Activated T-helper 1 cell treated with anti-CD3 and anti-CD28 coated beads, Interleukin-12 subunit alpha, Interleukin-12 subunit beta, Interleukin-2, Interleukin-4 antibody, amounts not matched to agents 30 ng/mL and 10 ng/mL and 1 ng/mL, durations not matched to agents 14 hours and 24 hours and 36 hours (primary cell): ENCODE results near the gene CES2. TPM values are rescaled to one million over a fixed set of nuclear protein-coding genes. Genes with fewer than 3 reads are reported as not detected.
"Not testable (repeated sequence)": the region's sequence is repeated elsewhere in the genome, so short reads cannot be mapped to it uniquely, and the experiment has no call there.

ENCODE experiments used
- DNase-seq: peaks from one replicate; pipeline ENCODE4 v3.0.0; 2021; ENCODE audit warnings: low spot score
- H3K27ac Mint-ChIP-seq: one replicate; pipeline ENCODE4 v1.8.0; 2021; ENCODE audit warnings: mild to moderate bottlenecking, mixed read lengths
- H3K27me3 Mint-ChIP-seq: one replicate; pipeline ENCODE4 v1.8.0; 2022; ENCODE audit warnings: mild to moderate bottlenecking, moderate library complexity, mixed read lengths; ENCODE audit not compliant: insufficient read depth
- H3K36me3 Mint-ChIP-seq: one replicate; pipeline ENCODE4 v1.8.0; 2021; ENCODE audit warnings: low read depth, mixed read lengths
- H3K4me1 Mint-ChIP-seq: one replicate; pipeline ENCODE4 v1.8.0; 2021; ENCODE audit warnings: low read depth, mixed read lengths
- H3K4me3 Mint-ChIP-seq: one replicate; pipeline ENCODE4 v1.8.0; 2021; ENCODE audit warnings: mild to moderate bottlenecking, moderate library complexity, mixed read lengths
- H3K9me3 Mint-ChIP-seq: one replicate; pipeline ENCODE4 v1.8.0; 2021; ENCODE audit warnings: mixed read lengths
- intact Hi-C: fragments of 100-400 bp; cut with micrococcal nuclease; formaldehyde crosslinking; loops from one replicate; pipeline ENCODE4 v1.15.1; 2024
- total RNA-seq: library from RNA; stranded (reverse); gene quantifications from 2 replicates; pipeline ENCODE4 v1.2.3, GENCODE V29; 2022

Gene CES2
- total RNA-seq, 1 donor from 2014 or later, result 34.3 TPM

DNA sequence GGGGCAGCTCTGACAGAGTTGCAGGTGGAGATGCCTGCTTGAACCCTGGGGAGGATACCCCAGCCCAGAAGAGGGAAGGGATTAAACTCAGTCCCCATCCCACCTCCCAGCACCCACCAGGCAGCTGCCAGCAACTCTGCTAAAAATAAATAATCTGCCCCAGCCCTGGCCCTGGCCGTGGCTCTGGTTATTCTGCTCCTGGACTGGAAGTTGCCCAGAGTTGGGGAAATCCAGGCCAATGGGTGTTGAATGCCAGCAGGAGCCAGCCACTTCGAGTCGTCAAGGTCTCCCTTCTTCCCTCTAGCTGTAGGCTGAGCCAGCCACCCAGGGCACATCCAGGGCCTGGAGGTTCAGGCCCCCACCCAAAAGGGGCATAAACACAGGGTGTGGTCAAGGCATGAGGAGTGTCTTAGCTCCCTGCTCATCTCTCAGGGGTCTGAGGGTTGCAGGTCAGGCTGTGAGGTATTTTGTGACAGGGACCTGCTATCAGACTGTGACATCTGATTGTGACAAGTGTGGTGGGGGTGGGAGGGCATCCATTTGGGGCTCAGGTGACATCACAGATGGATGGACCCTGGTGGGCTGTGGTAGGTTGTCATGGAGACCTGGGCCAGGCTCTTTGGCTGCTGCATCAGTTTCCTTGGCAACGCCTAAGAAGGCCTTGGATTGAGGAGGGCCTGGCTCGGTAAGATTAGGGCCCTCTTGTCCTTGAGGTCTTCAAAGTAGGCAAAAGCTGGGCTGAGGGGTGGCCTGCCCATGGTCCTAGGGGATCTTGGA is 9.0 kb upstream of the CES2 start:
- H3K27ac Mint-ChIP-seq, result no peak overlapping the region
- peaks cover 2% of the 10 kb centered on the region for H3K36me3 Mint-ChIP-seq
- intact Hi-C loops, result no loop called here
- peaks cover 39% of the 10 kb centered on the region for H3K4me1 Mint-ChIP-seq
- peak overlapping the region; percentile 30 for H3K4me3 Mint-ChIP-seq
- H3K9me3 Mint-ChIP-seq, result no peaks in the 10 kb centered on the region
- peaks cover 15% of the 10 kb centered on the region for H3K27me3 Mint-ChIP-seq
- DNase-seq, result no peak

DNA sequence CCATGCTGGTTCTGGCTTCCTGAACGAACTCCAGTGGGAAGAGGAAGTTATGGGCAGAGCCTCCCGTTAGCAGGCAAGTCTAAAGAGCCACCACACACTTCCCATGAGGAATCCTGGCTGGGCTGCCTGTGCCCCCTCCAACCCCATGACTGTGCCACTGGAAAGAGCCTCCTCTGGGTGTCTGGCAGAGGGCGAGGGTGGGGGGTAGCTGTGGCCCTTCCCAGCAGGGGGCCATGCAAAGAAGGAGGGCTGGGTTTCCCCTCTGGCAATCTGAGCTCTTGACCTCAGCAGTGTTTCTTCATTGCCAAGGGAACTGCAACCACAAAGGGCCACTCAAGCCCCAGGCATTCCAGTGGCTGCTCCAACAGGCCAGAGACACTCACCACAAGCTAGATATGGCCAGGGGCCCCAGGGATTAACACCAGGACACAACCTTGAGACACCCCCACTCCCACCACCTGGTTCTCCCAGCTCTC is 8.3 kb upstream of the CES2 start:
- Mint-ChIP-seq H3K4me1 (peaks cover 44% of the 10 kb centered on the region), H3K36me3 (peaks cover 5% of the 10 kb centered on the region), H3K27me3 (peaks cover 14% of the 10 kb centered on the region), H3K4me3 (no peak overlapping the region), H3K9me3 (no peaks in the 10 kb centered on the region), H3K27ac (no peak overlapping the region)
- no peak for DNase-seq
- intact Hi-C loops, result no loop called here

DNA sequence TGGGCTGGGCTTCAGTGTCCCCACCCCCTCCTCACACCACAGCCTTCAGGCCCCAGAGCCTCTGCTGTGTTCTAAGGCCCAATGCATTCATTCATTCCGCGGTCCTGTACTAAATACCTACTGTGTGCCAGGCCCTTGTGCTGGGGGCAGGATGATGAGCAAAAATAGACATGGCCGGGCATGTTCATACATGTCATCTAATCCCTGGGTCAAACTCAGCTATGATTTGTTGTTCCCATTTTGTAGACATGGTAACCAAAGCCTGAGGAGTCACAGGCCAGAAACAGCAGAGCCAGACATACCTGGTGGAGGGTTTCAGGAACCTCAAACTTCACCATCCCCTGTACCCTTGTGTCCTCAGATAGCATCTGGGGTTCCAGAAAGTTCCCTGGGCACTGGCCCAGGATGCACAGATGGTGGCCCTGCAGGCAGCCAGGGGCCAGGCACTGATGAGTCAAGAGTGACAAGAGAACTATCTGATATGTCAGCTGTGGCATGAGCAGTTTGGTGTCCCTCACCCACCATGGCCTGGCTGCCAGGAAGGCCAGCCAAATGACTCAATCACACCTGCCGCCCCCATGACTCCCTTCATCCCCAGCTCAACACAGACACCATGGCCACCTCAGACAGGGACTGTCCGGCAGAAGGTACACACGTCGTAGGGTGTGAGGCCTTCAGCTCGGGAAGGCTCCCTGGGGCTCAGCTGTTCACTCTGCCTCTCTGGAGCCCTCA is 7.2 kb upstream of the CES2 start:
- DNase-seq, result no peak
- H3K9me3 Mint-ChIP-seq, result no peaks in the 10 kb centered on the region
- no peak overlapping the region for H3K4me3 Mint-ChIP-seq
- H3K27ac Mint-ChIP-seq, result peak overlapping the region; percentile 61
- intact Hi-C loops, result loop anchor here (1.0 to 2.0 kb wide), 2 partner anchors 33 to 97 kb away; partner anchors contain the start of gene NAE1
- H3K27me3 Mint-ChIP-seq, result peaks cover 14% of the 10 kb centered on the region
- H3K36me3 Mint-ChIP-seq, result peaks cover 13% of the 10 kb centered on the region
- H3K4me1 Mint-ChIP-seq, result peaks cover 54% of the 10 kb centered on the region

DNA sequence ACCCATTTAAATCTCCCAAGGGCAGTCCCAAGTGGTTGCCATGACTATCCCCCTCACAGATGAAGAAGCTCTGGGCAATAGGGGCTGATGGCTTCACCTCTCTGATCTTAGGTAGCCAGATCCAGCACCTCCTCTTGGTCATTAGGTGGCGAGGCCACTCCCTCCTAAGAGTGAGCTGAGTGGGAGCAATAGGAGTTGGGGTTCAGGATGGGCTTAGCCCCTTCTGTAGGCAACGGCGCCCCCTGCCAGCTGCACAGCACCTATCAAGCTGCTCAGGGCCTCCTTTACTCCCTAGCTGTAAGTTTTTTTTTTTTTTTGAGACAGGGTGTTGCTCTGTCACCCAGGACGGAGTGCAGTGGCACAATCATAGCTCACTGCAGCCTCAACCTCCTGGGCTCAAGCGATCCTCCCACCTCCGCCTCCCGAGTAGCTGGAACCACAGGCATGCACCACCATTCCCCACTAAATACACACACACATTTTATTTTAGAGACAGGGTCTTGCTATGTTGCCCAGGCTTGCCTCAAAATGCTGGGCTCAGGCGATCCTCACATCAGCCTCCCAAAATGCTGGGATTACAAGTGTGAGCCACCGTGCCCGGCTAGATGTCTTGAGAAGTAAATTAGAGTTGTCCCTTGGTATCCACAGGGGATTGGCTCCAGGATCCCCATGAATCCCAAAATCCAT is 6.5 kb upstream of the CES2 start:
- Mint-ChIP-seq H3K27me3 (peaks cover 11% of the 10 kb centered on the region), H3K36me3 (peaks cover 19% of the 10 kb centered on the region), H3K4me3 (no peak overlapping the region), H3K27ac (peak overlapping the region; percentile 61), H3K9me3 (no peaks in the 10 kb centered on the region), H3K4me1 (peaks cover 52% of the 10 kb centered on the region)
- intact Hi-C loops, result loop anchor here (1.0 to 2.0 kb wide), 2 partner anchors 34 to 98 kb away; partner anchors contain the start of gene NAE1
- no peak for DNase-seq

DNA sequence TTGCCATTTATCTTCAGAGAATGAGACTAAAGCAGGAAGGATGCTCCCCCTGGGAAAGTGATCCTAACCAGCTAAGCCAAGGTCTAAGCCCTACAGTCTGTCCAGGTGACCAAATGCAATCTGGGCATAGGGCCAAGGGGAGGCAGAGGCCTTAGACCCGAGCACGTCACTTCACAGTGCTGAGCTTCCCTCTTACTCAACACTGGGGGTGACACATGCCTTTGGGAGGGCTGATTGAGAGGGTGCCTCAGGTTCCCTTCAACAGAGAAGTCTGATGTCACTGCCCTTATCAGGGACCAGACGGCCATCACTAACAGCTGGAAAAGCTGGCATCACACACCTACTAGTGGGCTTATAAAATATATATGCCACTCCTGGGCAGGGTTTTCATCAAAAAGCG is 5.1 kb upstream of the CES2 start:
- no peak for DNase-seq
- H3K27ac Mint-ChIP-seq, result no peak overlapping the region
- H3K4me3 Mint-ChIP-seq, result no peak overlapping the region
- no peaks in the 10 kb centered on the region for H3K9me3 Mint-ChIP-seq
- intact Hi-C loops, result no loop called here
- peaks cover 24% of the 10 kb centered on the region for H3K36me3 Mint-ChIP-seq
- peaks cover 5% of the 10 kb centered on the region for H3K27me3 Mint-ChIP-seq
- peaks cover 54% of the 10 kb centered on the region for H3K4me1 Mint-ChIP-seq

DNA sequence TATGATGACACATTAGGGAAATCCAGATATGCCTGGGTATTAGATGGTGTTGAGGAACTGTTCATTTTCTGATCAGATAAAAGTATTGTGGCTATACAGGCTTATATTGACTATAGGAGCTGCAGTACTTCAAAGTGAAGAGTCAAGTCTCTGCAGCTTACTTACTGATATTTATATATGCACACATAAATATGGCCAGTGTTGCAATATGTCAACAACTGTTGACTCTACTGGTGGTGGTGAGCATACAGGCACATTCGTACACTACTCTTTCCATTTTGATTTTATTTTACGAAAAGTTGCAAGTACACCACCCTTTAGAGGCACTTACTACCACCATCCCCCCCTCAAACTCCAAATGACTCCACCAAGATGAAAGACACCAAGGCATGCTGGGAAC is 3.7 kb upstream of the CES2 start:
- H3K36me3 Mint-ChIP-seq, result peaks cover 25% of the 10 kb centered on the region
- H3K9me3 Mint-ChIP-seq, result no peaks in the 10 kb centered on the region
- no peak for DNase-seq
- no peak overlapping the region for H3K27ac Mint-ChIP-seq
- H3K4me3 Mint-ChIP-seq, result peak overlapping the region; percentile 71
- intact Hi-C loops, result no loop called here
- H3K4me1 Mint-ChIP-seq, result peaks cover 57% of the 10 kb centered on the region
- H3K27me3 Mint-ChIP-seq, result peaks cover under 1% of the 10 kb centered on the region

DNA sequence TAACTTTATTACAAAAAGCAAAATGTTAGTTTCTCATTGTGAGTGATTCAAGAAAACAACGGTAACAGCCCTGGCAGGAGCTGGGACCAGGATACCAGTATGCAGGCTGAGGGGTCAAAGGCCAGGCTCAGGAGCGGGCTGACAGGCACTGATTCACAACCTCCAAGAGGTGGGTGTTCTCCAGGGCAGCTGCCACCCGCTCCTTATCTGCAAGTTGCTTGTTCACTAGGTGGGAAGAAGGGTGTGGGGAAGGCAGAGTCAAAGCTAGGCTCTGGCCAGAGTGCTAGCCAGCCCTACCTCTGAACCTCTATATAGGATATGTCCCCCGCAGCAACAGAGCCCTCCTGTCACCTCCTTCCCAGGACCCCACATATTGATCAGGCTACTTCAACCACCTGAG is 3.2 kb upstream of the CES2 start:
- Mint-ChIP-seq H3K4me3 (peak overlapping the region; percentile 96), H3K9me3 (no peaks in the 10 kb centered on the region), H3K4me1 (peaks cover 61% of the 10 kb centered on the region), H3K27me3 (no peaks in the 10 kb centered on the region), H3K27ac (peak overlapping the region; percentile 33), H3K36me3 (peaks cover 27% of the 10 kb centered on the region)
- intact Hi-C loops, result no loop called here
- DNase-seq, result no peak

DNA sequence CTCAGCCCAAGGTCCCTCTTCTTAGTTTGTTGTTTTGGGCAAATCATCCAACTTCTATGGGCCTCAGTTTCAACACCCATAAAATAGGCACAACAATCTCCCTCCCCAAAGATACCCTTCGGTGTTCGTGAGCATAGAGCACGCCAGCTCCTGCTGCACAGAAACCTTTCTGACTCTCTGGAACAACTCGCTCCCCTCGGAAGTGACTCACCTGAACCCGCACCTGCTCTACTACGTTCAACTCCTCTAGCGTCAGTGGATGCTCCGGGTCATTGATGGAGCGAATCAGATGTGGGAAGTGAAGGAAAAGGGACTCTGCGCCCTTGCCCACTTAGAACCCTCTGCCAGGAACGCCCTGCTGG is 1.6 kb upstream of the CES2 start:
- Mint-ChIP-seq H3K36me3 (peaks cover 31% of the 10 kb centered on the region), H3K9me3 (no peaks in the 10 kb centered on the region), H3K4me3 (peak overlapping the region; percentile 96), H3K4me1 (peaks cover 58% of the 10 kb centered on the region), H3K27ac (peak overlapping the region; percentile 87), H3K27me3 (no peaks in the 10 kb centered on the region)
- no peak for DNase-seq
- intact Hi-C loops, result loop anchor here (1.0 to 2.0 kb wide), 3 partner anchors 14 to 61 kb away; partner anchors contain the start of gene PDP2

DNA sequence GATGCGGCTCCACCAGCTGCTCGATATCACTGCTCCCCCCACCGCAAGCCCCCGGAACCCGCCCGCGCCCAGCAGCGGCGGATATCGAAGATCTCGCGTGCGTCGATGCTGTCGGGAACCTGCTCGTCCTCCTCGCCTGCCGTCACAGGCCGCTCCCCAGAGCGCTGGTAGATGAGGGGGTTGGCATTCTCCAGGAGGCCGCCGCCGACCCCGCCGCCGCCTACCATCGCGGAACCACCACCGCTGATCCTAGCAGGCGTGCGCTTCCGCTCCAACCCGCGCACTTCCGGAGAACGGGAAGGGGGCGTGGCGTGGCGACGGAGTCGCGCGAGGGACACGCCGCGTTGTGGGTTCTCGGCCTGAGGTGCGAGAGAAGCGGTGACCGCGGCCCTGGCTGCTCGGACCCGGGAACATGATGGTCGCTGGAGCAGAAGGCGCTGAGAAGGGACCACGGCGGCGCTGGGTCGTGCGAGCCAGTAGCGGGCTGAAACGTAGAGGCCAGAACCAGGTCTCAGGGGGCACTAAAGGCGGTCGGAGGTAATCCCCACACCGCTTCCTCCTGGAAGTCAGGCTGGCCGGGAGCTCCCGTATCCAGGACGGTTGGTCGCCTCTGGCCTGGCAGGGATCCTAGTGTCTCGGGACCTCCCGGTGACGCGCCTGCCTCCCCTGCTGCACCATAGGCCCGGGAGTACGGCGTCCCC is 1.0 kb upstream of the CES2 start, which contains the start of gene CIAO2B:
Gene CIAO2B, minus strand, starts transcription at position 265 of the 701 bp plus-strand sequence. Its CDS starts 38 bp downstream, at position 227.
- peak; percentile 88 for DNase-seq
- H3K9me3 Mint-ChIP-seq, result no peaks in the 10 kb centered on the region
- H3K36me3 Mint-ChIP-seq, result peaks cover 31% of the 10 kb centered on the region
- peaks cover 53% of the 10 kb centered on the region for H3K4me1 Mint-ChIP-seq
- peak within 1 kb of the TSS; percentile 87 for H3K27ac Mint-ChIP-seq
- H3K4me3 Mint-ChIP-seq, result peak within 1 kb of the TSS; percentile 96
- intact Hi-C loops, result loop anchor here (1.0 to 2.0 kb wide), 3 partner anchors 13 to 61 kb away; partner anchors contain the start of gene PDP2
- no peaks in the 10 kb centered on the region for H3K27me3 Mint-ChIP-seq

DNA sequence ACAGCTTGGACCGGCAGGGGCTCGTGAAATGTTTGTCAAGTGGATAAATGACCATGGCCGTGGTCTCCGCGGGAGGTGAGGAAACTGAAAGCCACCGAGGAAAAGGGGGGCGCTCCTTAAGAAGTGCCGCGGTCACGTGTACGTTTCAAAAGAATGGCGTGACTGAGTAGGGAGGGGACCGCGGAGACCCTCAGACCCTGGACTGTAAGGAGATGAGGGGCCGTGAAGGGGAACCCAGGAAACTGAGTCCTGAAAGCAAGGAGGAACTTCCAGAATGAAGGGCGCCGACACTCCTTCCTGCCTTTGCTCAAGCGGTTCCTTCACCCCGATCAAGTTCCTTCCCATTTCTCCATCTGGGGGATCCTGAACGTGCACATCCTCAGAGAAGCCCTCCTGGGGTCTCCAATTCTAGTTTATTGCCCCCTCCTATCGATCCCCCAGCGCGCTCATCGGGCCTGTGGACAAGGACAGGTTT is 440 bp upstream of the CES2 start:
- not testable (repeated sequence) for H3K27me3 Mint-ChIP-seq, H3K9me3 Mint-ChIP-seq, DNase-seq
- peak overlapping the region; percentile 87 for H3K27ac Mint-ChIP-seq
- peaks cover 28% of the 10 kb centered on the region for H3K36me3 Mint-ChIP-seq
- peaks cover 53% of the 10 kb centered on the region for H3K4me1 Mint-ChIP-seq
- peak overlapping the region; percentile 96 for H3K4me3 Mint-ChIP-seq
- intact Hi-C loops, result loop anchor here (1.0 to 2.0 kb wide), 3 partner anchors 12 to 62 kb away; partner anchors contain the start of gene PDP2

DNA sequence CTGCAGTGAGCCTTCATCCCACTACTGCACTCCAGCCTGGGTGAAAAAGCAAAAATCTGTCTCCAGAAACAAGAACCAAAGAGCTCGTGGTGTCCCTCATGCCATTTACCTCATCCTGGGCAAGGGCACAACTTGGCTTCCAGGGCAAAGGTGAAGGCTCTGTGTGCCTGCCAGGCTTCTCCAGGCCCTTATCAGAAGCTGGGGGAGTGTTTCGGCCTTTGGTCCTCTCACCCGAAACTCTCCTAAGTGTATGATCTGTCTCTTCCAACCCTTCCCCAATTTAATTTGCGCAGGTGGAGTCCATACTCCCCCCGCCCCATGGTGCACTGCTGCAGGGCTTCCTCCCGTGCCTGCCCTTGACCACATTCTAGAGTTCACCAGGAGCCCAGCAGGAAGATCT is 1.1 kb downstream of the CES2 start:
- peak overlapping the region; percentile 41 for H3K27ac Mint-ChIP-seq
- H3K9me3 Mint-ChIP-seq, result no peaks in the 10 kb centered on the region
- peak overlapping the region; percentile 96 for H3K4me3 Mint-ChIP-seq
- intact Hi-C loops, result no loop called here
- H3K4me1 Mint-ChIP-seq, result peaks cover 53% of the 10 kb centered on the region
- no peak for DNase-seq
- H3K27me3 Mint-ChIP-seq, result no peaks in the 10 kb centered on the region
- peaks cover 30% of the 10 kb centered on the region for H3K36me3 Mint-ChIP-seq
